Inferior parietal cortex (tissue), 1 donor: ENCODE results near the gene EXO1.

Source experiments
- DNase-seq: peaks from one replicate; pipeline ENCODE4 v3.0.0-alpha.2; 2016; ENCODE audit errors: extremely low spot score

The EXO1 gene

GRCh38 chr1:241891296-241891695, 43.3 kb downstream of the EXO1 start:
- DNase-seq = no peak

DNA sequence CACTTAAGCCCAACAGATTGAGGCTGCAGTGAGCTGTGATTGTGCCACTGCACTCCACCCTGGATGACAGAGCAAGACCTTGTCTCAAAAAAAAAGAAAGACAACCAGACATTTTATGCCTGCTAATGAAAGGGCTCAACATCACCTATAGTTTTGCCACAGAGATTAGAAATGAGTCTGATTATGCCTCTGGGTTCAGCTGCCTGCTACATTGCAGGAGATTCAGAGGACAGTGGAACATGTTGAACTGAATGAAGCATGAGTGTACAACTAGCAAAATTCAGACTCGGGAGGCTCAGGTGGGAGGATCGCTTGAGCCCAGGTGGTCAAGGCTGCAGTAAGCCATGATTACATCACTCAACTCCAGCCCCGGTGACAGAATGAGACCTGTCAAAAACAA, 46.0 kb downstream of the EXO1 start:
- DNase-seq = no peak

DNA sequence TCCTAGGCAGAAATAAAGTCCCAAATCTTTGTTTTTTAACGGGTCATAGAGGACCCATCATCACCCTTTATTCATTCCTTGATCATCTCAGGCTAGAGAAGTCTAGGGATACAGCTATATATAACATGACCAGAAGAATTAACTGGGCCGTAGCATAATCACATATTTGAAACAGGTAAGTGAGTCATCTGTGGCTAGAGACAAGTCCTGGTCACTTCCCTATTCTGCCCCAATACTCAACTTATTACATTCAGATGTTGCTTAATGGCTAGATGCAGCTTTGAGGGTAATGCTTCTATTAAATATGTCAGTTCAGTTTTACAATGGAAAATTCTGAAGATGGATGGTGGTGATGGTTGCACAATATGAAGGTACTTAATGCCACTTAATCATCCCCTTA, 47.0 kb downstream of the EXO1 start:
- DNase-seq = no peak

DNA sequence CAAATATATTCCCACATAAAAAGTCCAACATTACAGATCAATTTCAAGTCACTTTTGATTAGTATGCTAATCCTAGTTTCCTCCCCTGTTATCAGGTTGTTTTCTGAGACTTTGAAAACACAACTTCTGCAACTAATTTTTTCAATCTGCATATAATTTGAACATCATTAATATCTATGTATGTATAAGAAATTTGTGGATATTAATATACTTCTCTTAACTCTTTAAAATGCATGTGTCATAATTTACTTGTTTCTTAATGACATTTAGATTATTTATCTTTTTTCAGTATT, 48.6 kb downstream of the EXO1 start:
- DNase-seq = no peak

DNA sequence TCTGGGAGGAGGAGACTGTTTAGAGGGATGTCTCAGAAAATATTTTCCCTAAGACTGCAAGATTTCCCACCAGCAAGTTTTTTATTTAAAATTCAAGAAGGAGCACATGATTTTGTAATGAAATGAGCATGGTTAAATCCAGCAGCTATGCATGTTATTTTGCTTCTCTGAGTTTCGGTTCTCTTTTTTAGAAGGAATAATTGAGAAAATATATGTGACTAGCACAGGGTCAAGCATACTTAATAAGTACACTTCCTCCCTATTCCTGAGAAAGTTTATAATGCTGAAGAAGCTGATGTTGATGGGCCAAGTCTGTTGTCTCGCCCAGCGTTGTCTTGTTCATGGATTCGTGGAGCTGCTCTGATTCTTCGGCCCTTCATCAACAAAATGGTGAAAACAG, 51.2 kb downstream of the EXO1 start:
- no peak for DNase-seq

GRCh38 chr1:241900381-241900780, 52.4 kb downstream of the EXO1 start:
- no peak for DNase-seq

DNA sequence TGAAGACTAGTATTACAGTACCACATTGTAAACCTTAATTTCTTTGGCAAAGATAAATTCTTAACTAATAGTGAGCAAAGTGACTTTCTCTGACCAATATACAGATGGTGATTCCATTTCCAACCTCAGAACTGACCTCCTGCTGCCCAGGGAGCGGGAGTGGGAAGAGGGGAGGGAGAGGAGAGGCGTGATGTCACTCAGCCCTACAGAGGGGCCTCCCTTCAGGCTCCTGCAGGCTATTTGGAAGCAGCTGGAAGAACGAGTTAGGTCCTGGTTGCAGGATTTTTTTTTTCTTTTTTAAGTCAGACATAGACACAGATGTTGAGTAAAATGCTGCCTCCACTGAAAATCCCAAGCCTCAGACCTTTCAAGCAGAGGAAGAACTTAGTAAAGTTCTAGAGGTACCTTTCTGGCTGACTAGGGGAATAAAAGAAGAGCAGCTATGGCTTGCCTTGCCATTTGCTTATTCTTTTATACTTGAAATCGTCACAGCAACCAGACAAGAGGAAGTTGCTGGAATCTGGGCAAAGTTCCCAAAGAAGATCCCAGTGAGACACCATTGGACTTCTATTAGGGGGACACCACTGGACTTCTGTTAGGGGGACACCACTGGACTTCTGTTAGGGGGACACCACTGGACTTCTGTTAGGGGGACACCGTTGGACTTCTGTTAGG, 54.5 kb downstream of the EXO1 start:
- no peak for DNase-seq

- no peak for DNase-seq
These were observed 68.2 kb downstream of the EXO1 start for GRCh38 chr1:241916196-241916595.

GRCh38 chr1:241917487-241917886, 69.5 kb downstream of the EXO1 start:
- no peak for DNase-seq

GRCh38 chr1:241918879-241919278, 70.9 kb downstream of the EXO1 start:
- DNase-seq = no peak

- DNase-seq = no peak
These were observed 76.2 kb downstream of the EXO1 start for GRCh38 chr1:241924080-241924808.

GRCh38 chr1:241926141-241926540, 78.1 kb downstream of the EXO1 start:
- DNase-seq = no peak

- DNase-seq = no peak
These were observed 79.3 kb downstream of the EXO1 start for GRCh38 chr1:241927321-241927720.

GRCh38 chr1:241932845-241933244, 84.8 kb downstream of the EXO1 start:
- no peak for DNase-seq

DNA sequence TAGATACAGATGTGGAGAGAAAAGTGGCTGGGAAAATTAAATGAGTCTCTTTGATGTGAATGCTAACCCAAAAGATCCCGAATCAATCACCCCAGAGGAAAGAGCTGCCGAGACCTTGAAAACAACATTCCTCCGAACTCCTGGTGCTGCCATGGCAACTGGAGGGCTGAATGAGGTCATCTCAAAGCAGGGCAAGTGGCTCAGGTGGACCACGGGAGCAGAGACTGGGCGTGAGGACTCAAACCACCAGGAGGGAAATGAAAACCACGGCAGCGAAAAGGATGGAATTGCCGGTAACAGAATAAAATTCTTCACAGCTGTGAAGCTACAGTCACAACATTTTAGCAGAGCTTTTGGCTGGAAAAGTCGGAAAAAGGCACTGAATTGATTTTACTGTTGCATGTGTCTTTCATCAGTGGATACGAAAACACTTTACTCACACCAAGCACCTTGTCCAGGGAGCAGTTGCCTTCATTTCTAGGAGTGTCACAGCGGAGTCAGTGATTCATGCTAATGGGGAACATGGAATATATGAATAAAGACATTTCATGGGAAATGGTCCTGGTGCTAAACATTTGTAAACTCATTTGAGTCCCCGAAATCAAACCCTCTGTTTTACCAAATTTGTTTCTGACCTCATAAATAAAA, 86.3 kb downstream of the EXO1 start:
- peak; percentile 11 for DNase-seq

GRCh38 chr1:241934866-241935265, 86.9 kb downstream of the EXO1 start:
- DNase-seq = no peak
